GM21825 (cell line): ENCODE data around the gene F13B.
"Not testable (repeated sequence)": the region's sequence is repeated elsewhere in the genome, so short reads cannot be mapped to it uniquely, and the experiment has no call there.

Source experiments
- ATAC-seq: cut with Tn5 transposase; IDR thresholded peaks from one replicate; pipeline ENCODE4 v1.9.1; 2021; ENCODE audit warnings: mild to moderate bottlenecking, moderate library complexity; ENCODE audit not compliant: unreplicated experiment

The F13B gene

GRCh38 chr1:197066719-197067456, at the start of gene F13B:
F13B (minus strand) TSS chr1:197067260; CDS start chr1:197067223, 37 bp downstream.
- ATAC-seq, result no peak

GRCh38 chr1:197116156-197116555, 49.1 kb upstream of the F13B start:
- ATAC-seq, result no peak

GRCh38 chr1:197106869-197107268, 39.8 kb upstream of the F13B start:
- no peak for ATAC-seq

GRCh38 chr1:197103300-197103699, 36.2 kb upstream of the F13B start:
- ATAC-seq, result no peak

- no peak for ATAC-seq
Observed at GRCh38 chr1:197101978-197102377, 34.9 kb upstream of the F13B start.

GRCh38 chr1:197100677-197101076, 33.6 kb upstream of the F13B start:
- no peak for ATAC-seq

- ATAC-seq, result no peak
Observed at GRCh38 chr1:197099444-197099843, 32.4 kb upstream of the F13B start.

GRCh38 chr1:197096971-197097370, 29.9 kb upstream of the F13B start:
- not testable (repeated sequence) for ATAC-seq

- no peak for ATAC-seq
Observed at GRCh38 chr1:197096137-197096536, 29.1 kb upstream of the F13B start.

- no peak for ATAC-seq
Observed at GRCh38 chr1:197093226-197093885, 26.3 kb upstream of the F13B start.

- no peak for ATAC-seq
Observed at GRCh38 chr1:197092491-197093023, 25.5 kb upstream of the F13B start.

- no peak for ATAC-seq
Observed at GRCh38 chr1:197083474-197083873, 16.4 kb upstream of the F13B start.

- ATAC-seq, result no peak
Observed at GRCh38 chr1:197081117-197081753, 14.2 kb upstream of the F13B start.

- no peak for ATAC-seq
Observed at GRCh38 chr1:197080323-197080722, 13.3 kb upstream of the F13B start.

GRCh38 chr1:197076585-197076984, 9.5 kb upstream of the F13B start:
- ATAC-seq, result no peak

- no peak for ATAC-seq
Observed at GRCh38 chr1:197073978-197074377, 6.9 kb upstream of the F13B start.

GRCh38 chr1:197067457-197067818, 378 bp upstream of the F13B start:
- ATAC-seq, result no peak

- ATAC-seq, result no peak
Observed at GRCh38 chr1:197066277-197066676, 783 bp downstream of the F13B start.

- no peak for ATAC-seq
Observed at GRCh38 chr1:197065559-197065958, 1.5 kb downstream of the F13B start.

- ATAC-seq, result no peak
Observed at GRCh38 chr1:197063212-197063611, 3.8 kb downstream of the F13B start.

- ATAC-seq, result peak; percentile 92
Observed at GRCh38 chr1:197062692-197063091, 4.4 kb downstream of the F13B start.

GRCh38 chr1:197049100-197049499, 18.0 kb downstream of the F13B start:
- no peak for ATAC-seq
